ENCODE data around the gene KRT32. TPM values are rescaled to one million over a fixed set of nuclear protein-coding genes. Genes with fewer than 3 reads are reported as not detected.
A peak's percentile ranks its signal among the peaks of the same experiment; 100 is the strongest.

The KRT32 gene
- total RNA-seq, 1 experiment from 2014 or later = not detected

- Histone ChIP-seq H3K4me1 (peaks cover 62% of the 10 kb centered on the region), H3K9me3 (no peaks in the 10 kb centered on the region), H3K36me3 (ENCODE audit: control insufficient read depth, insufficient read depth, low read length) (no peaks in the 10 kb centered on the region), H3K27me3 (replicated peaks; ENCODE audit: control insufficient read depth, insufficient read depth, low read length) (no peaks in the 10 kb centered on the region), H3K4me3 (ENCODE audit: low read depth, low read length) (no peak overlapping the region)
- no peak for TF ChIP-seq CTCF (IDR thresholded peaks at IDR 0.05; ENCODE audit: insufficient read depth in 1 of 2, low read depth in 1 of 2, low read length in 1 of 2, severe bottlenecking in 1 of 2, unreplicated experiment in 1 of 2)
- ChIA-PET CTCF (interaction anchor here (0.7 to 2.7 kb wide), 15 partner anchors 11 to 613 kb away, joined by 3 to 11 read pairs (median 5); no protein-coding TSS in a partner anchor), POLR2A (no interaction called here)
- DNase-seq = no peak
- Mint-ChIP-seq H3K27ac (ENCODE audit: unreplicated experiment) (no peak overlapping the region), H3K36me3 (ENCODE audit: insufficient read depth, unreplicated experiment) (no peaks in the 10 kb centered on the region), H3K27me3 (ENCODE audit: insufficient read depth, unreplicated experiment) (no peaks in the 10 kb centered on the region), H3K9me3 (ENCODE audit: unreplicated experiment) (no peaks in the 10 kb centered on the region), H3K4me3 (ENCODE audit: unreplicated experiment) (no peak overlapping the region), H3K4me1 (ENCODE audit: low read depth, unreplicated experiment) (peaks cover 75% of the 10 kb centered on the region)
- intact Hi-C loops (cut with micrococcal nuclease; ENCODE audit: unreplicated experiment) = loop anchor here (5.0 to 10.0 kb wide), 4 partner anchors 62 to 245 kb away; partner anchors contain the start of genes KRT19, KRT33A and KRT35
- no TSS peak for BruUV-seq (replicated peaks)
Observed at GRCh38 chr17:41417127-41417526, 50.1 kb downstream of the KRT32 start.

GRCh38 chr17:41416479-41416878 is 50.7 kb downstream of the KRT32 start:
- no TSS peak for BruUV-seq (replicated peaks)
- Mint-ChIP-seq H3K36me3 (ENCODE audit: insufficient read depth, unreplicated experiment) (no peaks in the 10 kb centered on the region), H3K4me1 (ENCODE audit: low read depth, unreplicated experiment) (peaks cover 75% of the 10 kb centered on the region), H3K27ac (ENCODE audit: unreplicated experiment) (peak overlapping the region; percentile 38), H3K4me3 (ENCODE audit: unreplicated experiment) (peak overlapping the region; percentile 26), H3K9me3 (ENCODE audit: unreplicated experiment) (no peaks in the 10 kb centered on the region), H3K27me3 (ENCODE audit: insufficient read depth, unreplicated experiment) (no peaks in the 10 kb centered on the region)
- no peak for DNase-seq
- no peaks in the 10 kb centered on the region for H3K9me3 ChIP-seq
- no peak for TF ChIP-seq CTCF (IDR thresholded peaks at IDR 0.05; ENCODE audit: insufficient read depth in 1 of 2, low read depth in 1 of 2, low read length in 1 of 2, severe bottlenecking in 1 of 2, unreplicated experiment in 1 of 2)
- no peaks in the 10 kb centered on the region for H3K36me3 ChIP-seq (ENCODE audit: control insufficient read depth, insufficient read depth, low read length)
- CTCF ChIA-PET = interaction anchor here (0.6 to 2.7 kb wide), 8 partner anchors 23 to 507 kb away, joined by 3 to 10 read pairs (median 3); partner anchors contain the start of gene KRT33A
- H3K4me1 ChIP-seq = peaks cover 61% of the 10 kb centered on the region
- POLR2A ChIA-PET = no interaction called here
- intact Hi-C loops (cut with micrococcal nuclease; ENCODE audit: unreplicated experiment) = loop anchor here (5.0 to 10.0 kb wide), 4 partner anchors 62 to 246 kb away; partner anchors contain the start of genes KRT19, KRT33A and KRT35
- no peaks in the 10 kb centered on the region for H3K27me3 ChIP-seq (replicated peaks; ENCODE audit: control insufficient read depth, insufficient read depth, low read length)
- no peak overlapping the region for H3K4me3 ChIP-seq (ENCODE audit: low read depth, low read length)

- Mint-ChIP-seq H3K9me3 (ENCODE audit: unreplicated experiment) (no peaks in the 10 kb centered on the region), H3K27me3 (ENCODE audit: insufficient read depth, unreplicated experiment) (no peaks in the 10 kb centered on the region), H3K4me1 (ENCODE audit: low read depth, unreplicated experiment) (peaks cover 69% of the 10 kb centered on the region), H3K36me3 (ENCODE audit: insufficient read depth, unreplicated experiment) (no peaks in the 10 kb centered on the region), H3K27ac (ENCODE audit: unreplicated experiment) (peak overlapping the region; percentile 38), H3K4me3 (ENCODE audit: unreplicated experiment) (peak overlapping the region; percentile 26)
- no peaks in the 10 kb centered on the region for H3K27me3 ChIP-seq (replicated peaks; ENCODE audit: control insufficient read depth, insufficient read depth, low read length)
- DNase-seq = peak; percentile 66 to 77
- no peaks in the 10 kb centered on the region for H3K9me3 ChIP-seq
- no peaks in the 10 kb centered on the region for H3K36me3 ChIP-seq (ENCODE audit: control insufficient read depth, insufficient read depth, low read length)
- CTCF ChIA-PET = interaction anchor here (0.6 to 2.7 kb wide), 9 partner anchors 23 to 638 kb away, joined by 3 to 10 read pairs (median 3); partner anchors contain the start of gene KRT33A
- H3K4me1 ChIP-seq = peaks cover 55% of the 10 kb centered on the region
- no TSS peak for BruUV-seq (replicated peaks)
- intact Hi-C loops (cut with micrococcal nuclease; ENCODE audit: unreplicated experiment) = loop anchor here (5.0 to 10.0 kb wide), 4 partner anchors 61 to 246 kb away; partner anchors contain the start of genes KRT19, KRT33A and KRT35
- POLR2A ChIA-PET = no interaction called here
- TF ChIP-seq CTCF (IDR thresholded peaks at IDR 0.05; ENCODE audit: insufficient read depth in 1 of 2, low read depth in 1 of 2, low read length in 1 of 2, severe bottlenecking in 1 of 2, unreplicated experiment in 1 of 2) = no peak
- H3K4me3 ChIP-seq (ENCODE audit: low read depth, low read length) = no peak overlapping the region
Observed at GRCh38 chr17:41415833-41416335, 51.3 kb downstream of the KRT32 start.

All from Caco-2 (cell line).